ENCODE results near the gene NOC2L.

Gene NOC2L

DNA sequence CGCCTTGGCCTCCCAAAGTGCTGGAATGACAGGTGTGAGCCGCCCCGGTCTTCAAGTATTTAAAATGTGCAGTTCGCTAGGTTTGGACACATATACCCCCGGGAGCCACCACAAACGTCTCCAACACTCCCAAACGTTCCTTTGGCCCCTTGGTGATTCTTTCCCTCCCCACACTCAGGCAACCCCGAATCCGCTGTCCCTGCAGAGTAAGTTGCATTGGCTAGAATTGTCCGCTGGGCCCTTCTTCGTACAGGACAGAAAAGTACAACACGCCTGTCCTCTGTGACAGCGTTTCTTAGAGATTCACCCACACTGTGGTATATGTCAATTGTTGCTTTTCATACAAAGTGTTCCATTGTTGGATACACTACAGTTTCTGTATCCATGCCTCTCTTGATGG, 26.1 kb upstream of the NOC2L start:
- Histone ChIP-seq H3K4me1 (ENCODE audit: insufficient read depth, low read length, severe bottlenecking) (no peaks in the 10 kb centered on the region), H3K9me2 (ENCODE audit: low read depth, low read length) (no peaks in the 10 kb centered on the region), H3F3A (ENCODE audit: insufficient read depth, low read length) (no peaks in the 10 kb centered on the region), H3K79me2 (ENCODE audit: insufficient read depth, low read length) (no peaks in the 10 kb centered on the region), H2AFZ (ENCODE audit: low read length) (no peak overlapping the region), H3K9me3 (ENCODE audit: low read length) (no peaks in the 10 kb centered on the region), H3K9ac (ENCODE audit: low read length) (no peak overlapping the region), H3K4me3 (ENCODE audit: low read depth, low read length, poor library complexity, severe bottlenecking) (no peak overlapping the region), H3K36me3 (ENCODE audit: insufficient read depth, low read length) (no peaks in the 10 kb centered on the region), H4K20me1 (ENCODE audit: insufficient read depth, low read length) (no peaks in the 10 kb centered on the region), H3K27me3 (ENCODE audit: insufficient read depth, low read length) (peaks cover 10% of the 10 kb centered on the region; the same call in 1 of the 2 replicates), H3K4me2 (ENCODE audit: low read length) (no peak overlapping the region), H3K27ac (ENCODE audit: low read depth, low read length, poor library complexity, severe bottlenecking) (no peak overlapping the region)
- TF ChIP-seq EZH2 (IDR thresholded peaks at IDR 0.05; ENCODE audit: borderline replicate concordance, low read length) = no peak
- TF ChIP-seq, protein P1, sequence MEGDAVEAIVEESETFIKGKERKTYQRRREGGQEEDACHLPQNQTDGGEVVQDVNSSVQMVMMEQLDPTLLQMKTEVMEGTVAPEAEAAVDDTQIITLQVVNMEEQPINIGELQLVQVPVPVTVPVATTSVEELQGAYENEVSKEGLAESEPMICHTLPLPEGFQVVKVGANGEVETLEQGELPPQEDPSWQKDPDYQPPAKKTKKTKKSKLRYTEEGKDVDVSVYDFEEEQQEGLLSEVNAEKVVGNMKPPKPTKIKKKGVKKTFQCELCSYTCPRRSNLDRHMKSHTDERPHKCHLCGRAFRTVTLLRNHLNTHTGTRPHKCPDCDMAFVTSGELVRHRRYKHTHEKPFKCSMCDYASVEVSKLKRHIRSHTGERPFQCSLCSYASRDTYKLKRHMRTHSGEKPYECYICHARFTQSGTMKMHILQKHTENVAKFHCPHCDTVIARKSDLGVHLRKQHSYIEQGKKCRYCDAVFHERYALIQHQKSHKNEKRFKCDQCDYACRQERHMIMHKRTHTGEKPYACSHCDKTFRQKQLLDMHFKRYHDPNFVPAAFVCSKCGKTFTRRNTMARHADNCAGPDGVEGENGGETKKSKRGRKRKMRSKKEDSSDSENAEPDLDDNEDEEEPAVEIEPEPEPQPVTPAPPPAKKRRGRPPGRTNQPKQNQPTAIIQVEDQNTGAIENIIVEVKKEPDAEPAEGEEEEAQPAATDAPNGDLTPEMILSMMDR (IDR thresholded peaks at IDR 0.05; ENCODE audit: low read length) = no peak

DNA sequence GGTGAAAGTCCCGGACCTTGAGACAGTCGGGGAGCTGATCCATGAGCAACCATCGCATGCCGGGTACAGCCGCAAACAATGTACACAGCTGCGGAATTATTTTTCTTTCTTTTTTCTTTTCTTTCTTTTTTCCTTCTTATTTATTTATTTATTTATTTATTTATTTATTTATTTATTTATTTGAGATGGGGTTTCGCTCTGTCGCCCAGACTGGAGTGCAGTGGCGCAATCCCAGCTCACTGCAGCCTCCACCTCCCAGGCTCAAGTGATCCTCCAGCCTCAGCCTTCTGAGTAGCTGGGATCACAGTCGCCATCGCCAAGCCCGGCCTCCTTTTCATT, 25.4 kb upstream of the NOC2L start:
- no peaks in the 10 kb centered on the region for H4K20me1 ChIP-seq (ENCODE audit: insufficient read depth, low read length)
- H2AFZ ChIP-seq (ENCODE audit: low read length) = no peak overlapping the region
- H3K27ac ChIP-seq (ENCODE audit: low read depth, low read length, poor library complexity, severe bottlenecking) = no peak overlapping the region
- no peak for TF ChIP-seq EZH2 (IDR thresholded peaks at IDR 0.05; ENCODE audit: borderline replicate concordance, low read length)
- TF ChIP-seq, protein P1 (IDR thresholded peaks at IDR 0.05; ENCODE audit: low read length) = no peak
- no peaks in the 10 kb centered on the region for H3K9me3 ChIP-seq (ENCODE audit: low read length)
- no peaks in the 10 kb centered on the region for H3K4me1 ChIP-seq (ENCODE audit: insufficient read depth, low read length, severe bottlenecking)
- no peaks in the 10 kb centered on the region for H3K9me2 ChIP-seq (ENCODE audit: low read depth, low read length)
- no peak overlapping the region for H3K4me2 ChIP-seq (ENCODE audit: low read length)
- H3K36me3 ChIP-seq (ENCODE audit: insufficient read depth, low read length) = no peaks in the 10 kb centered on the region
- H3K4me3 ChIP-seq (ENCODE audit: low read depth, low read length, poor library complexity, severe bottlenecking) = no peak overlapping the region
- peaks cover 6% of the 10 kb centered on the region; the same call in 1 of the 2 replicates for H3K27me3 ChIP-seq (ENCODE audit: insufficient read depth, low read length)
- no peaks in the 10 kb centered on the region for H3K79me2 ChIP-seq (ENCODE audit: insufficient read depth, low read length)
- no peak overlapping the region for H3K9ac ChIP-seq (ENCODE audit: low read length)
- H3F3A ChIP-seq (ENCODE audit: insufficient read depth, low read length) = no peaks in the 10 kb centered on the region

DNA sequence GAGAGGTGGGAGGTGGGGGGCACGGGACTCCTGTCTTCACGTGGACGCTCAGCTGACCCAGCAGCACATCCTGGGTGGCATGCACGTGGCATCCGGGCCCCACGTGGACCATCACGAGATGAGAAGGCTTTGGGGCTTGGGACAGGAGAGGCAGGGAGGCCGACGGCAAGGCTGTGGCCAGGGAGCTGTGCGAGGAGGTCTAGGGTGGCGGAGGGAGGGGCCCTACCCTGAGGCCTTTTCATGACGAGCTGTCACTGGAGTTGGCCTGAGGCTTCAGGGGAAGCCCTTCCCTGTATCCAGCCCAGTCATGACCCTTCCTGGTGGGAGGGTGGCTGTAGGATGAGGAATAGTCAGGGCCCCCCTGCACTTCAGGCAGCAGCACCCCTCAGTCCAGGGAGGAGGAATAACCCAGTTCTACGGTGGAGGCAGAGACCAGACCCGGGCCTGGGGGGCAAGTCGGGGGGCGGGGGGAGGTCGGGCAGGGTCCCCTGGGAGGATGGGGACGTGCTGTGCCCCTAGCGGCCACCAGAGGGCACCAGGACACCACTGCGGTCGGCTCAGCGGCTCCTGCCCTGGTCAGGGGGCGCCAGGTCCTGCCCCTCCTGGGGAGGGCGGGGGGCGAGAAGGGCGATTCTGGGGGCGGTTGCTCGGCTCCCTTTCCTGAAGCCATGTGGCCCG, 24.9 kb upstream of the NOC2L start:
- no peak overlapping the region for H3K4me3 ChIP-seq (ENCODE audit: low read depth, low read length, poor library complexity, severe bottlenecking)
- H3K27me3 ChIP-seq (ENCODE audit: insufficient read depth, low read length) = peaks cover under 1% of the 10 kb centered on the region; the same call in 1 of the 2 replicates
- H3K4me2 ChIP-seq (ENCODE audit: low read length) = no peak overlapping the region

More for the DNA sequence above, 24.9 kb upstream of the NOC2L start:
- Histone ChIP-seq H3K27ac (ENCODE audit: low read depth, low read length, poor library complexity, severe bottlenecking) (no peak overlapping the region), H3K9me3 (ENCODE audit: low read length) (no peaks in the 10 kb centered on the region), H3K79me2 (ENCODE audit: insufficient read depth, low read length) (no peaks in the 10 kb centered on the region), H3K4me1 (ENCODE audit: insufficient read depth, low read length, severe bottlenecking) (no peaks in the 10 kb centered on the region), H3F3A (ENCODE audit: insufficient read depth, low read length) (no peaks in the 10 kb centered on the region), H4K20me1 (ENCODE audit: insufficient read depth, low read length) (no peaks in the 10 kb centered on the region), H3K9ac (ENCODE audit: low read length) (no peak overlapping the region), H3K9me2 (ENCODE audit: low read depth, low read length) (no peaks in the 10 kb centered on the region), H2AFZ (ENCODE audit: low read length) (no peak overlapping the region), H3K36me3 (ENCODE audit: insufficient read depth, low read length) (no peaks in the 10 kb centered on the region)
- TF ChIP-seq, protein P1 (IDR thresholded peaks at IDR 0.05; ENCODE audit: low read length) = peak; percentile 68
- TF ChIP-seq EZH2 (IDR thresholded peaks at IDR 0.05; ENCODE audit: borderline replicate concordance, low read length) = no peak

All from OCI-LY1 (cell line).